Erythroblast (primary cell): ENCODE measurements around the gene COPZ1.

Experiments used
- DNase-seq, 2 experiments: peaks; one replicate each; lab custom pipeline; 2025; lab: John Stamatoyannopoulos, UW
- GATA1 ChIP-seq: IDR thresholded peaks from 2 replicates; pipeline ENCODE4 v1.6.1; 2011; ENCODE audit warnings: low read depth, mild to moderate bottlenecking, control low read depth, low read length, moderate library complexity
- POLR2A ChIP-seq: IDR thresholded peaks from 2 replicates; pipeline ENCODE4 v1.6.1; 2011; ENCODE audit warnings: mild to moderate bottlenecking, low read length

COPZ1 gene

DNA sequence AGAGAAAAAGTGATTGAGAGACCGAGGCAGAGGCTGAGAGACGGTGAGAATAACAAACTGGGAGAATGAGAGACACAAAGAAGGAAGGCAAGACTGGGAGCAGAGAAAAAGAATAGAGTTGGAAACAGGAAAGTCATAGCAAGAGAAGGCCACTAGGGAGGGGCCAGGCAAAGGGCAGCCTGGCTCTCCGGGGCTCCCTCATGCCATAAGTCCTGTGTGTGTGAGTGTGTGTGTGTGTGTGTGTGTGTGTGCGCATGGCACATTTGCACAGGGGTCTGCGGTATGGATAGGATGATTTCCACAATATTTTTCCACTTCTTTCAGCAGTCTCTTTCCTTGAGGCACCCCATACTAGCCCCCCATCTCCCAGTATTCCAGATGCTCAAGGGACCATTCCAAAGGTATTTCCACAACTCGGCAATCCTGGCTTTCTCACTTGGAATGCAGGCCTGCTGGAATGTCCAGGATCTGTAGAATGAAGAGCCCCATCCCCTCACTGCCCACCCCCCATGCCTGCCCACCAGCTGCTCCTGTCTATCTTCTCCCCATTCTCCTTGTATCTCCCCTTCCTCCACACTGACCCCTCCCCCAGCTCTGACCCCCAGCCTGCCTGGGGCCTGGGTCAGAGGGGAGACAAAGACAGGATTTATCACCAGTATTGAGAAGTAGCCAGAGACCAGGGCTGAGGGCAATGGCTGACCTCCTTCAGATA, 30.3 kb downstream of the COPZ1 start:
- TF ChIP-seq POLR2A (no peak), GATA1 (no peak)
- DNase-seq, result no peak

- no peak for DNase-seq
- TF ChIP-seq GATA1 (no peak), POLR2A (no peak)
Measured at GRCh38 chr12:54356228-54356627, 31.3 kb downstream of the COPZ1 start.

- DNase-seq, result no peak
- TF ChIP-seq GATA1 (no peak), POLR2A (no peak)
Measured at GRCh38 chr12:54356951-54357356, 32.0 kb downstream of the COPZ1 start.

- no peak for DNase-seq
- no peak for TF ChIP-seq POLR2A
- no peak for TF ChIP-seq GATA1
Measured at GRCh38 chr12:54357506-54358190, 32.7 kb downstream of the COPZ1 start.

DNA sequence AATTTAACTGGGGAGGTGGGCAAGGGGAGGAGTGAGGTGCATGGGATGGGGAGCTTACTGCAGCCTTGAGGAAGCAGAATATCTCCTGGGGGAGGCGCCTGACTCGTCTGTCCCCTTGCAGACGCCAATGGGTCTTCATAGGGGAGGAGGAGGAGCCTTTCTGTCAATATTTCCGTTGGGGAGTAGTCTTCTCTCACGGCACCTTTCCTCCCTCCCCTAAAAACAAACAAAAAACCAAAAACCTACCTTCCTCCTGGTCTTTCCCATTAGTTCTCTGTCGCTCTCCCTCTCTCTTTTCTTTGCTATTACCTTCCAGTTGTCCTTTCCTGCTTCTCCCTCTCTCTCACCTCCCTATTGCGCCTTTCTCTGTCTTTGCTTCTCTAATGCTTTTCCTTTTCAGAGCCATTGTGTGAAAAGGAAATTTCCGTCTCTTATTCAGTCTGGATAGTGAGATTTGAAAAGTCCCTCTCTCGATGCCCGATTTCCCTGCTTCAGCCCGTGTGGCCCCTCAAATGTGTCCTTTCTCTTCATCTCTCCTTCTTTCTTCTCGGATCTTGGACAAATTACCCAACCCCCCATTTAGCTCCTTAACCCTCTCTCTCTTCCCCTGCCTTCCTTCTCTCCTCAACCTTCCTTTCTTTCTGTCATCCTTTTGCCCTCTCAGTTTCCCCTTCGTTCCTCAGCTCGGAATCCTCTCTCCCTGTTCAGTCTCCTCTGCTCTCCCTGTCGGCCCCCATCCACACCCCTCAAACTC, 33.4 kb downstream of the COPZ1 start:
- no peak for TF ChIP-seq GATA1
- TF ChIP-seq POLR2A, result peak; percentile 41
- DNase-seq, result no peak

- DNase-seq, result peak; percentile 92
- no peak for TF ChIP-seq POLR2A
- no peak for TF ChIP-seq GATA1
Measured at GRCh38 chr12:54358945-54359761, 34.2 kb downstream of the COPZ1 start.

GRCh38 chr12:54359762-54360351, 34.9 kb downstream of the COPZ1 start:
- DNase-seq, result no peak
- TF ChIP-seq POLR2A (no peak), GATA1 (no peak)

- peak; percentile 66 to 85 for DNase-seq
- no peak for TF ChIP-seq POLR2A
- TF ChIP-seq GATA1, result no peak
Measured at GRCh38 chr12:54360717-54361456, 36.0 kb downstream of the COPZ1 start.

DNA sequence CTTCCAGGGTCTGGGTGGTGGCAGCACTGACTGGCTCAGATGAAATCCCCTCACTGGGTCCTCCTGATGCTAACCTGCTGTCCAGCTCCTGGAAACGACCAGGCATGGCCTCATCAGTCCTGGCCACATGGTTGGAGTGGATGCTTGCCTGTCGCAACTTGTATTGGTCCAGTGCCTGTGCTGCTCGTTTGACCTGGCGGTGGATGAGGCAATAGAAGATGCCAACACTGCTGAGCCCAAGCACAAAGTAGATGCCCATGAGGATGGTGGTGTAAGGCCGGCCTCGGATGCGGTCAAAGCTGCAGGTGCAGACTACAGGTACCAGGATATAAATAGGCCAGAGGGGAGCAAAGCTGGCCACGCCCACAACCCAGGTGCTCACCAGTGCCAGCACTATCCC, 38.1 kb downstream of the COPZ1 start:
- DNase-seq, result no peak
- TF ChIP-seq GATA1 (no peak), POLR2A (no peak)

DNA sequence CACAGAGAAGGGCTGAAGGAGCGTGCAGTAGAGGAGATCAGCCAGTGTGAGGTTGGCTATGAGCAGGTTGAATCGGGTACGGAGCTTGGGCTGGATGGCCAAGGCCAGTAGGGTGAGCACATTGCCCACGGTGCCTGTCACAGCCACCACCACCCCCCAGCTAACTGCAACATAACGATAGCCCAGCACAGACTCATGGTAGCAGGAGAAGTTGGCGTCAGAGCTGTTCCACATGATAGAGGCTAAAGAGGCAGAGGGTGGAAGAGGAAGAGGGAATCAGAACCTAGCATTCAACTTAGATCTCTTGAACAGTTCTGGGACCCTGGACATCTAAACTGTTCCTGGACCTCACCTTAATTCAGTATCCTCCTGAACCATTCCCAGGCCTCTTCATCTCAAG, 38.7 kb downstream of the COPZ1 start:
- DNase-seq, result no peak

DNA sequence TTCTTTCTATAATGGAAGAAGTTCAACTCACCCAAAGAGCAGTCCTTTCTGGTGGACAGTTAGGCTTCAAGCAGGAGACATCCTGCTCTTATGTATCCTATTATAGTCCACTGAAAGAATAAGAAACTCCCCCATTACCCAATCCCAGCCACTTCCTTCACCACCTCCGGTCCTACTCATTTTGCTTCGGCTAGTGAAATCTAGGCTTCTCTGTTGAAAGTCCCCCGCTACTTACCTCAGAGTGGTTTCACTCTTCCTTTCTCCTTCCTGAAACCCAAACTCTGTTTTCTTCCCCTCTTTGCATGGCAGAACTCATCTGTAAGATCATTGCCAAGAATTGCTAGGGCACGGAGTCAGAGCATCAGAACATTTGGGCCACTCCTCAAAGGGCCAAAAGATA, 39.5 kb downstream of the COPZ1 start, which contains the start of gene GPR84:
Gene GPR84, minus strand, starts transcription at position 74 of the 400 bp plus-strand sequence. CDS start 635 bp downstream, outside the sequence.
- DNase-seq, result no peak
- TF ChIP-seq GATA1 (no peak), POLR2A (no peak)

More for the DNA sequence above, 38.7 kb downstream of the COPZ1 start:
- TF ChIP-seq POLR2A, result no peak
- no peak for TF ChIP-seq GATA1
